Thyroid gland (tissue), 4 donors: ENCODE data around the gene LAMA3.

Experiments
- POLR2A ChIP-seq, 2 donors: fragments of 450-650 bp; IDR thresholded peaks; one replicate each; pipeline ENCODE4 v1.6.1; 2017; ENCODE audit warnings: antibody characterized with exemption in 2 of 2, mild to moderate bottlenecking in 2 of 2, moderate library complexity in 1 of 2
- TF ChIP-seq, protein P1 (sequence below), 6 experiments: fragments of 200-600 bp in 3 of 6; fragments of 450-650 bp in 3 of 6; sonication (generic) in 3 of 6; IDR thresholded peaks; one replicate each; pipeline ENCODE4 v1.5.1; 2016 to 2019; ENCODE audit warnings: antibody characterized with exemption in 6 of 6, mild to moderate bottlenecking in 2 of 6, inconsistent platforms in 1 of 6, moderate library complexity in 1 of 6

DNA sequence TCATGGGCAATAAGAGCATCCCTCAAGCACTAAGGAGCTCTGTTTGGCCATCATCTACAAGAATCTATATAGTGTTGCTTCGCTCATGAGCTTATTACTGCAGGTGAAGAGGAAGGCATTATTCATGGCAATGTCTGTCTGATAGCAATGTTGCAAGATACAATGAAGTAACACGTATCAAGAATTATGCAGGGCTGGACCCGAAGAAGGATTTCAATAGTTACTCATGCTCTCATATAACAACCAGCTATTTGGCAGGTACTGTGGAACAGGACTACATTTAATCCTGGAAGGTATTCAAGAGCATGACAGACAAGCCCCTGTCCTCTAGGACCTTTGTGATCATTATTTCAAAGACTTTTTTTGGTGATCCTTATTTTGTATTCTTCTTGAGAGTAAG lies 109.6 kb downstream of the LAMA3 start:
- TF ChIP-seq POLR2A (IDR thresholded peaks at IDR 0.05): no peak
- TF ChIP-seq, protein P1, sequence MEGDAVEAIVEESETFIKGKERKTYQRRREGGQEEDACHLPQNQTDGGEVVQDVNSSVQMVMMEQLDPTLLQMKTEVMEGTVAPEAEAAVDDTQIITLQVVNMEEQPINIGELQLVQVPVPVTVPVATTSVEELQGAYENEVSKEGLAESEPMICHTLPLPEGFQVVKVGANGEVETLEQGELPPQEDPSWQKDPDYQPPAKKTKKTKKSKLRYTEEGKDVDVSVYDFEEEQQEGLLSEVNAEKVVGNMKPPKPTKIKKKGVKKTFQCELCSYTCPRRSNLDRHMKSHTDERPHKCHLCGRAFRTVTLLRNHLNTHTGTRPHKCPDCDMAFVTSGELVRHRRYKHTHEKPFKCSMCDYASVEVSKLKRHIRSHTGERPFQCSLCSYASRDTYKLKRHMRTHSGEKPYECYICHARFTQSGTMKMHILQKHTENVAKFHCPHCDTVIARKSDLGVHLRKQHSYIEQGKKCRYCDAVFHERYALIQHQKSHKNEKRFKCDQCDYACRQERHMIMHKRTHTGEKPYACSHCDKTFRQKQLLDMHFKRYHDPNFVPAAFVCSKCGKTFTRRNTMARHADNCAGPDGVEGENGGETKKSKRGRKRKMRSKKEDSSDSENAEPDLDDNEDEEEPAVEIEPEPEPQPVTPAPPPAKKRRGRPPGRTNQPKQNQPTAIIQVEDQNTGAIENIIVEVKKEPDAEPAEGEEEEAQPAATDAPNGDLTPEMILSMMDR (IDR thresholded peaks at IDR 0.05): no peak
